PC-3 (cell line): Measurements from ENCODE around the gene C1orf116. TPM values are rescaled to one million over a fixed set of nuclear protein-coding genes. Genes with fewer than 3 reads are reported as not detected.
A peak's percentile ranks its signal among the peaks of the same experiment; 100 is the strongest.

Experiments
- ATAC-seq: fragments of 200-7000 bp; cut with Tn5 transposase; 2 replicates; pipeline ENCODE4 v1.9.1; 2020; ENCODE audit warnings: mild to moderate bottlenecking, moderate library complexity
- BruUV-seq: library from RNA; stranded (reverse); fragments of 400-500 nt; replicated peaks from 2 replicates; lab custom pipeline; 2021; lab: Mats Ljungman, UMichigan
- CTCF ChIA-PET: fragments of 300-600 bp; sonication (Branson Sonifier 250); formaldehyde crosslinking; loops from one replicate; lab custom pipeline; 2022; ENCODE audit warnings: antibody characterized with exemption; lab: Charles Lee
- POLR2A ChIA-PET: fragments of 300-600 bp; sonication (Branson Sonifier 250); formaldehyde crosslinking; loops from one replicate; lab custom pipeline; 2022; ENCODE audit warnings: antibody characterized with exemption; ENCODE audit not compliant: unreplicated experiment; lab: Charles Lee
- DNase-seq: peaks from one replicate; pipeline ENCODE4 v3.0.0-alpha.2; 2015
- H2AFZ ChIP-seq: fragments of 300-600 bp; sonication (generic); 2 replicates; pipeline ENCODE4 v1.6.0; 2016; ENCODE audit warnings: antibody characterized with exemption, low read length
- H3F3A ChIP-seq: fragments of 300-600 bp; sonication (generic); one replicate; pipeline ENCODE4 v1.6.0; 2017; ENCODE audit warnings: antibody characterized with exemption, low read length, control low read depth, mild to moderate bottlenecking; ENCODE audit not compliant: unreplicated experiment
- H3K27ac ChIP-seq: fragments of 300-600 bp; sonication (generic); 2 replicates; pipeline ENCODE4 v1.5.1; 2016; ENCODE audit warnings: mild to moderate bottlenecking, low read length
- H3K27me3 ChIP-seq: fragments of 300-600 bp; sonication (generic); 2 replicates; pipeline ENCODE4 v1.6.1; 2016; ENCODE audit warnings: low read length, mixed read lengths
- H3K36me3 ChIP-seq: fragments of 300-600 bp; sonication (generic); 2 replicates; pipeline ENCODE4 v1.6.1; 2016; ENCODE audit warnings: low read depth, mixed run types, low read length, mixed read lengths
- H3K4me1 ChIP-seq: fragments of 300-600 bp; sonication (generic); 2 replicates; pipeline ENCODE4 v1.5.1; 2016; ENCODE audit warnings: low read length; ENCODE audit not compliant: insufficient read depth
- H3K4me2 ChIP-seq: fragments of 300-600 bp; sonication (generic); 2 replicates; pipeline ENCODE4 v1.6.0; 2016; ENCODE audit warnings: low read length
- H3K4me3 ChIP-seq: fragments of 300-600 bp; sonication (generic); 2 replicates; pipeline ENCODE4 v1.5.1; 2016; ENCODE audit warnings: mild to moderate bottlenecking, low read length, mixed read lengths
- H3K79me2 ChIP-seq: fragments of 300-600 bp; sonication (generic); 2 replicates; pipeline ENCODE4 v1.6.1; 2017; ENCODE audit warnings: low read length, mixed read lengths
- H3K9ac ChIP-seq: fragments of 300-600 bp; sonication (generic); 2 replicates; pipeline ENCODE4 v1.6.0; 2016; ENCODE audit warnings: mild to moderate bottlenecking, low read length
- H3K9me2 ChIP-seq: fragments of 300-600 bp; sonication (generic); replicated peaks from 2 replicates; pipeline ENCODE4 v1.6.1; 2016; ENCODE audit warnings: mixed run types, low read length, mixed read lengths
- H3K9me3 ChIP-seq: fragments of 300-600 bp; sonication (generic); 2 replicates; pipeline ENCODE4 v1.6.1; 2016; ENCODE audit warnings: low read length, mixed read lengths
- H4K20me1 ChIP-seq: fragments of 300-600 bp; sonication (generic); 2 replicates; pipeline ENCODE4 v1.6.1; 2016; ENCODE audit warnings: low read length, mixed read lengths
- CTCF ChIP-seq: fragments of 300-600 bp; sonication (generic); conservative IDR thresholded peaks from 2 replicates; pipeline ENCODE4 v1.5.1; 2017; ENCODE audit warnings: antibody characterized with exemption, low read depth, mild to moderate bottlenecking, low read length
- EZH2 ChIP-seq: fragments of 300-600 bp; sonication (generic); IDR thresholded peaks from one replicate; pipeline ENCODE4 v1.6.1; 2017; ENCODE audit warnings: antibody characterized with exemption, mild to moderate bottlenecking, low read length; ENCODE audit not compliant: unreplicated experiment
- EZH2phosphoT487 ChIP-seq: fragments of 300-600 bp; sonication (generic); IDR thresholded peaks from 2 replicates; pipeline ENCODE4 v1.6.1; 2018; ENCODE audit warnings: mild to moderate bottlenecking, antibody characterized with exemption, low read length, borderline replicate concordance
- intact Hi-C: fragments of 100-400 bp; cut with micrococcal nuclease; formaldehyde crosslinking; loops from 2 replicates; pipeline ENCODE4 v1.9.0; 2023
- total RNA-seq: library from RNA; depleted of rRNA; stranded (reverse); fragments of >200 nt; gene quantifications from 2 replicates; pipeline ENCODE4 v1.2.3, GENCODE V29; 2014

C1orf116 gene
- total RNA-seq, 1 experiment from 2014 or later, result 34.9 TPM

GRCh38 chr1:207003210-207003609 is 29.3 kb downstream of the C1orf116 start:
- intact Hi-C loops, result no loop called here
- Histone ChIP-seq H3K9me3 (peaks cover 4% of the 10 kb centered on the region; the same call in 1 of the 2 replicates), H3K27me3 (no peaks in the 10 kb centered on the region), H3K9ac (peak overlapping the region; percentile 13; the same call in 1 of the 2 replicates), H3K4me1 (peaks cover 75% of the 10 kb centered on the region), H2AFZ (0 out of 2 replicates have a peak overlapping the region, but pooled peaks have one; percentile 3), H3K27ac (peak overlapping the region; percentile 92), H4K20me1 (no peaks in the 10 kb centered on the region), H3K36me3 (no peaks in the 10 kb centered on the region), H3K4me2 (peak overlapping the region; percentile 26; the same call in 1 of the 2 replicates), H3F3A (peaks cover 21% of the 10 kb centered on the region), H3K9me2 (no peaks in the 10 kb centered on the region), H3K4me3 (no peak overlapping the region), H3K79me2 (no peaks in the 10 kb centered on the region)
- TF ChIP-seq EZH2 (no peak), EZH2phosphoT487 (no peak), CTCF (no peak)
- DNase-seq (no peak), ATAC-seq (no peak)
- CTCF ChIA-PET, result interaction anchor here (1.0 to 1.3 kb wide), 2 partner anchors 18 to 91 kb away, joined by 3 to 5 read pairs; no protein-coding TSS in a partner anchor
- BruUV-seq, result TSS peak; percentile 16
- POLR2A ChIA-PET, result interaction anchor here (0.6 to 4.8 kb wide), 6 partner anchors 18 to 367 kb away, joined by 3 to 52 read pairs (median 6); partner anchors contain the start of genes DYRK3 and PFKFB2

DNA sequence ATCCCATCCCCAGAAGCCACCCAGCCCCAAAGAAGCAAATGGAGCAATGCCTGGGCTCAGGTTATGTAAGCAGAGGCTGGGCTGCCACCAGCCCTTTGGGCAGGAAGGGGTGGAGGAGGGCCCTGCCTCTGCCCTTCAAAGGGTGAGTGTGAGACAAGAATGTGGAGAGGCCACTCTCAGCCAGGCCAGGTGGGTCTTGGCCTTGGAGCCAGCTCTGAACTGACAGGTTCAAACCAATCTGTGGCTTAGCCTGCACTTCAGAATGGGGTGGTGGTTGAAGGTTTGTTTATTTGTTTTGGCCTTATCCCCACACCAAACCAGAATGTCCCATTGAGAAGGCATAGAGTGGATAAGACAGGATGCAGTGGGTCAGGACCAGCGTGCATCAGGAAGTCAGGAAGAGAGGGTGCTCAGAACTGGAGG is 29.8 kb downstream of the C1orf116 start:
- DNase-seq, result peak; percentile 99
- H3K27me3 ChIP-seq, result no peaks in the 10 kb centered on the region
- H3K9ac ChIP-seq, result peak overlapping the region; percentile 13; the same call in 1 of the 2 replicates
- peaks cover 71% of the 10 kb centered on the region for H3K4me1 ChIP-seq
- no peaks in the 10 kb centered on the region for H3K36me3 ChIP-seq
- ChIA-PET CTCF (interaction anchor here (0.6 kb wide), 1 partner anchor 19 kb away, joined by 3 read pairs; no protein-coding TSS in a partner anchor), POLR2A (interaction anchor here (0.6 to 4.8 kb wide), 6 partner anchors 18 to 367 kb away, joined by 3 to 52 read pairs (median 5); partner anchors contain the start of genes DYRK3 and PFKFB2)
- no peak for TF ChIP-seq EZH2phosphoT487
- TF ChIP-seq CTCF, result no peak
- TF ChIP-seq EZH2, result no peak
- H3K27ac ChIP-seq, result peak overlapping the region; percentile 92
- BruUV-seq, result no TSS peak
- no peaks in the 10 kb centered on the region for H4K20me1 ChIP-seq
- H3K9me2 ChIP-seq, result no peaks in the 10 kb centered on the region
- intact Hi-C loops, result no loop called here
- H3K4me2 ChIP-seq, result peak overlapping the region; percentile 26
- peak; percentile 42 for ATAC-seq
- H3F3A ChIP-seq, result peaks cover 16% of the 10 kb centered on the region
- 0 out of 2 replicates have a peak overlapping the region, but pooled peaks have one; percentile 3 for H2AFZ ChIP-seq
- H3K4me3 ChIP-seq, result no peak overlapping the region
- H3K79me2 ChIP-seq, result no peaks in the 10 kb centered on the region
- H3K9me3 ChIP-seq, result no peaks in the 10 kb centered on the region
